NCI-H226 (cell line): Measurements from ENCODE around the gene ANKRD65.

Source experiments
- DNase-seq: peaks from one replicate; pipeline ENCODE4 v3.0.0-alpha.2; 2015

ANKRD65 gene

DNA sequence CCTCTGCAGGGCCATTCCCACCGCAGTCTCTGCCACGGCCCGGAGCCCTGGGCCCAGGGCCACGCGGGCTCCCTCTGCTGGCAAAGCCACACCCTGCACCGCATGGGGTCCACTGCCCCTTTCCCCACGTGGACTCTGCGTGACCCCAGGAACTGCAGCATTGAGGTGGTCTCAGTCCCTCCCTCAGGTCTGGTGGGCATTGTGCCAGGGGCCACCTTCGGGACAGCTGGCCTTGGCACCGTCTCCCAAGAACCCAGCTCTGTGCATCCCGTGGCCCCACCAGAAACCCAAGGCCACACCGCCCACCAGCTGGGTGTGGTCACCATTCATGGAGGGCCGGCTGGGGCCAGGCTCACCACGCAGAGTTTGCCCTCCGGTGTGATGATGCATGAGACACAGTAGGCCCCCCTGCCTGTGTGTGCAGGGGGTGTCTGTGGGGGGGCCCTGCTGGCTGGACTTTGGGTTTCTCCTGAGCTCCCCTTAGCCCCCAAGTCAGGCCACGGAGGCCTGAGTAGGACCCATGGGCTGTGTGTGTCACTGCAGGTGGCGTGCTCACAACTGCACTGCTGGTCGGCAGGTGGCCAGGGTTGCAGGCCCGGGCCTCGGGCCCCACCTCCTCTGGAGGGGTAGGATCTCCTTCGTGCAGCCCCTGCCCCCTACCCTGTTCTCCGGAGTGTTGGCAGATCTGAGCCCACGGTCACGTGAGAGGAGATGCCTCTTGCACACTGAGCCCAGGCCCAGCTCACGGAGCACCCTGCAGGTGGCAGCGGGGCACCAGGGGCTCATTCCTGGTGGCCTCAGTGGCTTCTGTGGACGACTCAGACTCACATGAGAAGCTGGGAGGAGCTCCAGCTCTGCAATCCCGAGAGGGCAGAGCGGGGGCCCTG is 20.2 kb upstream of the ANKRD65 start:
- no peak for DNase-seq

DNA sequence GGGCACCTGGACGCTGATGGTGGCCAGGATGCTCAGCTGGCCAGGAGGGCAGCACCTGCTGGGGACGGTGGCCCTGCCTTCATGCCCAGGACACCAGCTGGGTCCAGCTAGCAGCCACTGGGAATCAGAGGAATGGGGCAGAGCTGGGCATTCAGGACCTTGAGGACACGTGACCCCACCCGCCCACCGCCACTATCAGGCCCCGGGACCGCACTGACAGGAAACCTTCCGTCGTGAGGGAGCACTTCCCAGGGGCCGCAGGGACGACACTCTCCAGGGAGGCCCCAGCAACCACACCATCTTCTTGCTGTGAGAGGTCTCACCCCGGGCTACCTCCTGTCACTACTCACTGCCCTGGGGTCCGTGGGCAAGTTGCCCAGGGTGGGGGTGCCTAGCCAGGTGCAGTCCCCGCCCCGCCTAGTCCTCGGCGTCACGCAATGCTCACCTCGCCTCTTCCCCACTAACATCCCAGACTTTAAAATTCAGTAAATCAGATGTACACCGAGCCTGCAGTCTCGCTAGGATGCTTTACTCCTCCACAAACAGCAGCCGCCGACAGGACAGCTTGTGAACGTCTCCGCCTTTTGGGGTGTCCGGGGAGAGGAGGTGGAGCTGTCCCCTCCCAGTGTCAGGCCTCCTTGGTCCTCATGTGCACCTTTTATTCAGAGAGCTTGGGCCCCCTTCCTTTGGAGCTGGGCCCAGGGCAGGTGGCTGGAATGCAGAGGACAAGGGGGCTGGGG is 19.4 kb upstream of the ANKRD65 start:
- no peak for DNase-seq

DNA sequence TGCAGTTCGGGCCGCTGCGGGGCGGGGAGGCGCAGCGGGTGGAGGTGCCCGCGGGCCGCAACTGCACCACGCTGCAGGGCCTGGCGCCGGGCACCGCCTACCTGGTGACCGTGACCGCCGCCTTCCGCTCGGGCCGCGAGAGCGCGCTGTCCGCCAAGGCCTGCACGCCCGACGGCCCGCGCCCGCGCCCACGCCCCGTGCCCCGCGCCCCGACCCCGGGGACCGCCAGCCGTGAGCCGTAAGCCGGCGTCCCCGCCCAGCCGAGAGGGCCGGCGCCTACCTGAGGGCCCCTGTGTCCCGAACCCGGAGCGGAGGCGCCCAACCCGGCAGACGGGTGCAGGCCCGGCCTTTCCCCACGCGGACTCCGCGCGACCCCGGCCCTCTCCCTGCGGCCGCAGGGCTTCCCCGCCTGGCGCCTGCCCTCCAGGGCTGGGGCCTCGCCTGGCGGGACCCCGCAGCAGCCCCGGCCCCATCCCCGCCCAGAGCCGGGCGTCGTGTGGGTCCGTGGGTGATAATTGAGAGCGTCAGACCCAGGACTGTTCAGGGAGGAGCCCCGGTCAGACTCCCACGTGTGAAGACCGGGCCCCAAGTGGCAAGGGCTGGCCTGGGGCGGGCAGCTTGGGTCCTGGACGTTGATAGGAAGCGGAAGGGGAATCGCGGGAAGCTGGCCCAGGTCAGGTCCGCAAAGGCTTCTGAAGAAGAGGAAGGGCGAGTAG is 18.6 kb upstream of the ANKRD65 start:
- no peak for DNase-seq

DNA sequence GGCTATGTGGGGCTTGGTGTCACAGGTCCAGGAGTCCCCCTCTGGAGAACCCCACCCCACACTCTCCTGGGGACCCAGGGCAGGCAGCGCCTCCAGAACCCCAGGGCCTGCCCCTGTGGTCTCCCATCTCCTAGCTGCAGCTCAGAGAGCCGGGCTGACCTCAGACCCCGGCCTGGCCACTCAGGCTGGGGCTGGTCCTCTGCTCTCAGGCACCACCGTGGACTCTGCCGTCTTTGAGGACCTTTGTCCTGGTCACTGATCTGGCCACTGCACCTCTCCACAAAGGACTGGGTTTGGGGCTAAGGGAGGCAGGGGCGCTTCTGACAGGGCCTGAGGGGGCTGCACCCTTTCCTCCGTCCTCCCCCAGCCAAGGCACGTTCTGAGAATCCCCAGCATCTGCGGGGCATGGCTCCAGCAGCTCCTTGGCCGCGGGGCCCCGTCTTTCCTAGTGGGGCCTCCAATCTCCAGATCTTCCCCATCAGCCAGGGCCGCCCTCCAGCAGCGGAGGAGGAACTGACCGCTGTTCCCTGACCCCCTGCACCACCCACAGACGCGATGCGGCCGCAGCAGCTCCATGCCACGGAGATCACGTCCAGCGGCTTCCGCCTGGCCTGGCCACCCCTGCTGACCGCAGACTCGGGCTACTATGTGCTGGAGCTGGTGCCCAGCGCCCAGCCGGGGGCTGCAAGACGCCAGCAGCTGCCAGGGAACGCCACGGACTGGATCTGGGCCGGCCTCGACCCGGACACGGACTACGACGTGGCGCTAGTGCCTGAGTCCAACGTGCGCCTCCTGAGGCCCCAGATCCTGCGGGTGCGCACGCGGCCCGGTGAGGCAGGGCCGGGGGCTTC is 17.7 kb upstream of the ANKRD65 start:
- DNase-seq: no peak

DNA sequence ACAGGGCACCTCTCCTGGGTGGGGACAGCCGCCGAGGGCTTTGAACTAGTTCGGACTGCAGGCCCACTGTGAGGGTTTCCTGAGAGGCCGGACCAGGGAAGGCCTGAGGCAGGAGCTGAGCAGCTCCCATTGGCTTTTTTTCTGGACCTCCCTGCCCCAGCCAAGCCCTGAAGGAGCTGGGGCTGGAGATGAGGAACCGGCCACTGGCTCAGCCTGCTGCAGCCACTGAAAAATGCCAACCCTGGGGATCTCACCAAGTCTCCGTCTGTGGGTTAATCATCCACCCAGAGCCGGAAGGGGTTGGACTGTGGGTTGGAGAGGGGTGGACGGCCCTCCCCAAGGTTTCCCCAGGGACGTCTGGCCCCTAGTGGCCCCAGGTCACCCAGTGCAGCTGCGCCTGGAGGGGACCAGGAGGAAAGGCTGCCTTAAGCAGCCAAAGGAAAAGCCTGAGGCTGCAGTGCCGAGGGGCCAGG is 16.9 kb upstream of the ANKRD65 start:
- no peak for DNase-seq

DNA sequence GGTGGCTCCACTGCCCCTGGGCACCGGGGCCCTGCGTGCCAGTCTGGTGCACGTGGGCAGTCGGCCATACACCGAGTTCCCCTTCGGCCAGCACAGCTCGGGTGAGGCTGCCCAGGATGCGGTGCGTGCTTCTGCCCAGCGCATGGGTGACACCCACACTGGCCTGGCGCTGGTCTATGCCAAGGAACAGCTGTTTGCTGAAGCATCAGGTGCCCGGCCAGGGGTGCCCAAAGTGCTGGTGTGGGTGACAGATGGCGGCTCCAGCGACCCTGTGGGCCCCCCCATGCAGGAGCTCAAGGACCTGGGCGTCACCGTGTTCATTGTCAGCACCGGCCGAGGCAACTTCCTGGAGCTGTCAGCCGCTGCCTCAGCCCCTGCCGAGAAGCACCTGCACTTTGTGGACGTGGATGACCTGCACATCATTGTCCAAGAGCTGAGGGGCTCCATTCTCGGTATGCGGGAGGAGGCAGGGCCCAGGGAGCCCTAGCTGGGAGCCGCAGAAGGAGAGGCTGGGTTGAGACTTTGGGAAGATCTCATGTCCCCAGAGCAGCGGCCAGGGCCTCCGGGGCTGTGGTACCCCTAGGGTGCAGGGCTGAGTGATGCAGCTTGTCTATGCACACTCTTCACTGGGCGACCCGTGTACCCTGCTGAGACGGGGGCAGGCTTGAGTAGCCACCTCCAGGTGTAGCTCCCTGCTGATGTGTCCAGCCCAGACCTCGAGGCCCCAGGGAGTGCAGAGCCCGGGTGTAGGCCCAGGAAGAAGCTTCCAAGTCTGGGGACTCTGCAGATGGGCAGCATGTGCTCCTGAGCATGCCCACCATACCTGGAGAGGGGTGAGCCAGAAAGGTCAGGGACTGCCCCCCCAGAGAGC is 16.2 kb upstream of the ANKRD65 start:
- no peak for DNase-seq

DNA sequence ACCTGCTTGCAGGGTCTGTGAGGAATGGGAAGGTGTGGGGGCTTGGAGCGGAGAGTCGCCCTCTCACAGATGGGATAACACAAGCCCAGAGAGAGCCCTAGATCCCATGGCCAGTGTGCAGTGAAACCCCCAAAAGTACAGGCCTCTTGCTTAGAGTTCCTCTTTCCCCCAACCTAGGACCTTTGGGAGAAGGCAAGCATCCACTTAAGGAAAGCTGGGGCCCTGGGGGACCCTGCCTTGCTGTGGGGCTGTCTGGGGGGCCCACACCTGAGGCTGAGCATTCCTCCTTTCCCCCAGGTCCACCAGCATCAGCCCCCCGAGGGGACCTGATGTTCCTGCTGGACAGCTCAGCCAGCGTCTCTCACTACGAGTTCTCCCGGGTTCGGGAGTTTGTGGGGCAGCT is 15.6 kb upstream of the ANKRD65 start:
- DNase-seq: no peak

DNA sequence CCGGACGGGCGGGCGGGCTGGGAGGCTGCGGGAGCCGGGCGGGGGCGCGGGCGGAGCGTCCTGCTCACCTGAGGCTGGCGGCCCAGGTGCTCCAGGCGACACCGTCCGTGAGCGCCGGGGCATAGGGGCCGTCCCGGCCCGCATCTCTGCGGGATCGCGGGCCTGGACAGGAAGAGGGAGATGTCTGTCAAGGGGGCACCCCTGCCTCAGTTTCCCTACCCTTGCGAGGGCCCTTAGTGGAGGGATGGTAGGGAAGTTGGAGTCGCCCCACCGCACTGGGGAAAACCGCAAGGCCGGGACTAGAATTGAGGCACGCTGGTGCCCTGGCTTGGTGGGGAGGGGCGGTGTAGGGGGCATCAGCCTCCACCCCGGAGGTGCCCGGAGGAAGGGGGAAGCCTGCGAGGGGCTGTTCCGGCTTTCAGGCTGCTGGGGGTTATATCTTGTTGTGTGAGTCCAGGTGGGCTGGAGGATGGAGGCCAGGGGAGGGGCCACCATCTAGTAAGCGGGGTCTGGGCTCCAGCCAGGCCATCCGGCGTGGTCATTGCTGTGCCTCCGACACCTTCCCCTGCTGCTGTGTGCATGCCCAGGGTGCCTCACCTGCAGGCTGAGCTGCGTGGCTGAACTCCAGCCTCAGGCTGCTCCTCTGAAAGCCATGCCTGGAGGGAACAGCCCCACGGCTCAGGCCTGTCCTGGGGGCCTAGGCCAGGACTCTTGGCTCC is 15.0 kb upstream of the ANKRD65 start:
- DNase-seq: no peak

DNA sequence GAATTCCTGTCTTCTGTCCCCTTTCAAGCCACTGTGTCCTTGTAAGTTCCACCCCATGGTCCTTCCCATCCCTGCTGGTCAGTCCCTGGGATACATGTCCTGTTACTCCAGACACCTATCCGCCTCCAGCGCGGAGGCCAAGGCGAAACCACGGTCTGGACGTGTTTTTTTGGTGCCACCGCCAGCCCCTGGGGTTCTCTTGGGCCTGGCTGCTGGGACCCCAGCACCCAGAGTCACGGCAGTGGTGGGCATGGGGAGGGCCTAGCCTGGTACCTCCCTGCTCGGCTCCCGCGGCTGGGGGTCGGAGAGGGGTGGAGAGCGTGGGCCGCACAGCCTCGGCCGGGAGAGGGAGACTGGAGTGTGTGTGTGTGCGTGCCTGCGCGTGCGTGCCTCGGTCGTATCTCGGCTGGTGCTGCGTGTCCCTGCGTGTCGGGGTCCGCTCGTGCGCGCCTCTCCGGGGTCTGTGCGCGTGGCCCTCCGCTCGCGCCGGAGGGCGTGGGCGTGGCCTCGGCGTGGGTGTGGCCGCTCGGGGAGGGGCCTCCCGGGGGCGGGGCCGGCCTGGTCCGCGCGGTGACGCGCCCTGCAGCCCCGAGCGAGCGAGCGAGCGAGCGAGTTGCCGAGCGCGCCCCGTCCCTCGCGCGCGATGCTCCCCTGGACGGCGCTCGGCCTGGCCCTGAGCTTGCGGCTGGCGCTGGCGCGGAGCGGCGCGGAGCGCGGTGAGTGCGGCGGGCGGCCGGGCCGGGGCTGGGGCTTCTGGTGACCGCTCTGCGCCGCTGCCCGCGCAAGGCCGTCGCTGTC is 14.2 kb upstream of the ANKRD65 start, which contains the start of gene VWA1:
TSS of gene VWA1 (plus strand) at position 585 of the 798 bp plus-strand sequence. CDS start at position 644, 59 bp downstream.
- DNase-seq: no peak

DNA sequence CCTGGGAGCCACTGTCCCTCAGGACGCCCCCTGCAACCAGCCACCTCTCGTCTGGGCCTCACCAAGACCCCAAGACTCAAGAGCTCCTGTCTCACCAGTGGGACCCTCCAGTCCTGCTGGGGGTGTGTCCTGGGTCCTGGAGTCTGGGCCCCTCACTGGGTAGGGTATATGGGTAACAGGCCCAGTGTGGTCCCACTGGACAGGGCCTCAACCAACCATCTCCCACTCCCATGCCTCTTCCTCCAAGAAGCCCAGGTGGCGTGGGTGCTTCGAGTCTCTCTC is 13.7 kb upstream of the ANKRD65 start:
- no peak for DNase-seq

DNA sequence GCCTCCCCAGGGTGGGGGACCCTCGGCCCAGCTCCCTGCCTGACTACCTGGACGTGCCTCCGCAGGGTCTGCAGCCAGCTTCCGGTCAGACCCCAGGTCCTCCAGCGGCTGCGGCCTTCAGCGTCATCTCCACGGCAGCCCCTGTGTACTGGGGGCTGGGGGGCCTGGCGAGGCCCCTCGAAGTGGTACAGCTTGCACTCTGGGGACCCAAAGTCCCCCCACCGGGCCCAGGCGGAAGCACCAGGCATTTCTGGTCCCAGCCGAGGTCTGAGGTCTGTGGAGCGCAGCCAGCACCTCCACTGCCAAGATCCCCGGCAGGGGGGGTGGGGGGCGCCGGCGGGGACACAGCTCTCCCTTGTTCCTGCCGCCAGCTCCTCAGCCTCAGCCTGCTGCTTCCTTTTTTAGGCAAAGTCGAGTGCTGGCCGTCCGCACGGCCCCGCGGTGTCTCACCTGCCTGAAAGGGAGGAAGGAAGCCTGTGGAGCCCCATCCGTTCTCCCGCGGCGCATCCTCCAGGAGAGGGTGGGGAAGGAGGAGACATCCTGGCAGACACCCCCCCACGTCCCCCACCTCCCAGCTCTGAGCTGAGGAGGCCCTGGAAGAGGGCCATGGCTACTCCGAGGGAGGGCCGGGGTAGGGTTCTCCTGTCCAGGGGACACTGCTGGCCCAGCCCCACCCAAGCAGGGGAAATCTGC is 13.2 kb upstream of the ANKRD65 start:
- no peak for DNase-seq

DNA sequence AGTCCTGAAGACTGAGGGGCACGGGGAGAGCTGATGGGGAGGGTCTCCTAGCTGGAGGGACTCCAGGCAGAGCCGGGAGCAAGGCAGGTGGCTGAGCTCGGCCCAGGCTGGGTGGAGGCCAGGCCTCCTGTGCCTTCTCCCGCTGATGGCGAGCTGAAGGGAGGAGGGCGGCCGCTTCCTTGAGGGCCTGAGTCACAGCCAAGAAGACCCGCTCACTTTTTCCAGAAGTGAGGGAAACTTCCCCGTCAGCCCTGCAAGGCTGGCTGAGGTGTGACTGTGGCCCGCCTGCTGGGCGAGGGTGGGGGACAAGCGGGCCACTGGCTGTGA is 12.7 kb upstream of the ANKRD65 start:
- no peak for DNase-seq

DNA sequence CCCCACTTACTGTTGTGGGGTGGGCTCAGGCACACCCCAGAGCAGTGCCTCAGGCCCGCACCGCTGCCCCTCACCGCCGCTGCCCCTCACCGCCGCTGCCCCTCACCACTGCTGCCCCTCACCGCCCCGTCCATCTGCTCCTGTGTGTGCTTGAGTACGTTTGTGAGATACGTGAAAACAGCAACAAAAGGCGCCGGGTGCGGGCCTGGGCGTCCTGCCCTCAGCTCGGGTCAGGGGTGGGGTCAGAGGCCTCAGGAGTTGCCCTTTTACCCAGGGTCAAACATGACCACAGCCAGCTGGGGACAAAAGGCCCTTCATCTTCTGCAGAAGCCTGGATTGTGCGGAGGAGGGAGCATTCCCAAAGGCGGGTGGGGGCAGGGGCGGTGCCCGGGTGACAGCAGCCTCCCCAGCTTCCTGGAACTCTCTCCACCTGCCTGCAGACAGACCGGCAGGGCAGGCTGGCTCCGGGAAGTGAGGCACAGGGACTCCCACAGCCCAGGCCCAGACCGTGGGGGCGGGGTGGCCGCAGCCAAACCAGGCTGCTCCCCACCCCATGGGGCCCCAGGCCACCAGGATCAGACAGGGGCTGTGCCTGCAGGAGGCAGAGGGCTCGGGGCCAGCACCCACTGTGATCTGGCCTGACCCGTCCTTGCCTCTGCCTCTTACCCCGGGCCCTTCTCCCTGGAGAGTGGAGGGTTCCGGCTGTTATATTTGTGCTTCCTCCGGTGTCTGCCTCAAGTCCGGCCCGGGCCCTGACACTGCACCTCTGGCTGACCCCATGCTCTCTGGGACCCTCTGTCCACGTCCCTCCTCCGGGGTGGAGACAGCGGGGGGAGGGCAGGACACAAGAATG is 12.1 kb upstream of the ANKRD65 start:
- DNase-seq: no peak

DNA sequence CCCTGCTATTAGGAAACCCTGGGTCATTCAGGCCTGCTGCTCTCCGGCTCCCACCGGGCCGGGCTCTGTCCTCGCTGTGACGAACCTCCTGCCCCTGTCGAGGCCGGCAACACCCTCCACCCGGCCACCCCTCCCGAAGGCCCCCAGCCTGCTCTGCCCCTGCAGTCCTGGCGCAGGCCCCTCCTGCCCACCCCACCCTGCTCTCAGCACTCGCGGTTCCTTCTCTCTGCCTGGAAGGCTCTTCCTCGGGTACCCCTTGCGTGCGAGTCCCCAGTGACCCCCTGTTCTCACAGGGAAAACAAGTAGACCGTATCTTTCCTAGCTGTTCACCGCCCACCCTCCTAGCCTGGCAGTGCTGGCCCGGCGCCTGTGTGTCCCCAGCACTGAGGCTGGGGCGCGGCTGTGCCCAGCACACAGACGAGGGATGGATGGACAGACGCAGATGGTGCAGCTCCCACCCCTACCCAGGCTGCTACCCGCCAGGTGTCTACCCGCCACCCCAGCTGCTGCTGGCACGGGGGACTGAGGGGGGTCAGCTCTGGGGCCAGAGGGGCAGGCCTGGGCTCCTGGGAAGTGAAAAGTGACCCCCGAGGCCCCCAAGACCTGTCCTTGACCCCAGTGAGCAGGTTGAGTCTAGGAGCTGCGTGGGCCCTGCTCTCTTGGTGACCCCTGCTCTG is 11.3 kb upstream of the ANKRD65 start:
- no peak for DNase-seq

DNA sequence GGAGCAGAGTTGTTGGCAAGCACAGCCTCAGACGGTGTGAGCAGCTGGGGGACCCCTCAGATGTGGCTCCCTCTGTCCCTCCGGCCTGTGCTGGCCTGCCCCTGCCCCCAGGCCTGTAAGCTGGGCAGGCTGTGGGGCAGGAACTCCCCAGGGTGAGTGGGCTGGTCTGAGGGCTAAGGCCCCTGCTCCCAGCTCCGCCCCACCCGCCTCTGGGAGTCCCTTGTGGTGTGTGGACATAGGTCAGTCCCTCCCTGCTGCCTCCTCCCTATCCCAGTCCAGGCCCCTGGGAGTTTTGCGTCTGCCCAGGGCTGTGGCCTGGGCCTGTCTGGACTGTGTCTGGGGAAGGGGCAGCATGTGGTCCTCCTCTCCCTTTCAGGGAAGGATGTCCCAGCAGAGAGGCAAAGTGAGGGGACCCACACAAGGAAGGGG is 10.8 kb upstream of the ANKRD65 start:
- DNase-seq: no peak

DNA sequence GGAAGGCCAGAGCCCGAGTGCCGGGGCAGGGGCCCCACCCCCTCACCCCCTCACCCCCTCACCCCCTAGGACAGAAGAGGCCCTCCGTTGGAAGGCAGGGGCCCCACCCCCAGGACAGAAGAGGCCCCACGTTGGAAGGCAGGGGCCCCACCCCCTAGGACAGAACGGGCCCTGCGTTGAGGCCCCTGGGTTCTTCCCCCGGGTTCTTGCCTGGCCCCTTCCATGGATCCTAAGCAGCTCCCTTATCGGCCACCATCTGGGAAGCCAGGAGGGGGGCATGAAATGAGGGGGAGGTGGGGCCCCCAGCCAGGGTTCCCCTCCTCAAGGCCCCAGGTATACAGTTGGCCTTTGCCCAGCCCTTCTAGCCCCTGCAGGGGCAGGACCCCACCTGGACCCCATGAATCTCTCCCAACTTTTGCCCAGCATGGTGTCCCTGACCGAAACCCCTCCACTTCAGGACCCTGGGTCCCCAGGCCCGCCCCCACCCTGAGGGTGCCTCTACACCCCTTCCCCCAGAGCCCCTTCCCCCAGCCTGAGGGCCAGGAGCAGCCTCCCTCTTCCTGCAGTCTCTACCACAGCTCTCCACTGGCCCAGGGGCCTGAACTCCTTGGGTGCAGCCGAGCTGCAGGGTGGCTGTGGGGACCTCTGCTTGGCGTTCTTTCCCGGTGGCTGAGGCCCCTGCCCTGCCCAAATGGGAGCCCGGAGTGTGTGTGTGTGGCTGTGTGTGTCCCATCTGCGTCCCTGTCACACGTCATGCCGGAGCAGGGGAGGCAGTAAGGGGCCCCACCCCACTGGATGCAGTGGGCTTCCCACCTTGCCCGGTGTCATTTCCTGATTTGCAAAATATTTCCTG is 10.1 kb upstream of the ANKRD65 start:
- DNase-seq: no peak
